ENCODE measurements around the gene NLGN2. TPM values are rescaled to one million over a fixed set of nuclear protein-coding genes. Genes with fewer than 3 reads are reported as not detected.

Gene NLGN2
- total and polyA plus RNA-seq, 2 donors = 8.5 to 40.9 TPM

GRCh38 chr17:7403043-7403726, 4.5 kb upstream of the NLGN2 start:
- Histone ChIP-seq H3K36me3 (ENCODE audit: insufficient read depth) (no peaks in the 10 kb centered on the region), H3K4me1 (ENCODE audit: insufficient read depth) (no peaks in the 10 kb centered on the region), H3K27ac (ENCODE audit: low read depth) (peak overlapping the region; percentile 60), H3K4me3 (ENCODE audit: low read depth, low read length) (peak overlapping the region; percentile 56)
- no peak for DNase-seq (ENCODE audit: extremely low spot score)
- 9% methylated on average over 16 of the region's 16 CpGs for WGBS

GRCh38 chr17:7403727-7403976, 4.0 kb upstream of the NLGN2 start:
- Histone ChIP-seq H3K27ac (ENCODE audit: low read depth) (peak overlapping the region; percentile 73), H3K4me1 (ENCODE audit: insufficient read depth) (no peaks in the 10 kb centered on the region), H3K4me3 (ENCODE audit: low read depth, low read length) (peak overlapping the region; percentile 56), H3K36me3 (ENCODE audit: insufficient read depth) (no peaks in the 10 kb centered on the region)
- no peak for DNase-seq (ENCODE audit: extremely low spot score)
- WGBS = 0% methylated on average over 13 of the region's 13 CpGs

- DNase-seq (ENCODE audit: extremely low spot score) = peak; percentile 99
- Histone ChIP-seq H3K4me1 (ENCODE audit: insufficient read depth) (no peaks in the 10 kb centered on the region), H3K27ac (ENCODE audit: low read depth) (peak within 1 kb of the TSS; percentile 73), H3K36me3 (ENCODE audit: insufficient read depth) (no peaks in the 10 kb centered on the region), H3K4me3 (ENCODE audit: low read depth, low read length) (peak within 1 kb of the TSS; percentile 56)
- under 1% methylated on average over 49 of the region's 49 CpGs for whole genome bisulfite sequencing
Measured at GRCh38 chr17:7403977-7404736, 3.5 kb upstream of the NLGN2 start, which contains the start of gene TMEM256. TSS of gene TMEM256 (minus strand) at chr17:7404097. CDS start at chr17:7404084, 13 bp downstream.

- peak overlapping the region; percentile 14 for H3K27ac ChIP-seq (ENCODE audit: low read depth)
- no peak for DNase-seq (ENCODE audit: extremely low spot score)
- no peaks in the 10 kb centered on the region for H3K36me3 ChIP-seq (ENCODE audit: insufficient read depth)
- H3K4me1 ChIP-seq (ENCODE audit: insufficient read depth) = no peaks in the 10 kb centered on the region
- peak overlapping the region; percentile 47 for H3K4me3 ChIP-seq (ENCODE audit: low read depth, low read length)
- WGBS = under 1% methylated on average over 65 of the region's 65 CpGs
Measured at GRCh38 chr17:7404737-7405349, 2.8 kb upstream of the NLGN2 start.

GRCh38 chr17:7405350-7406234, 2.1 kb upstream of the NLGN2 start:
- no peaks in the 10 kb centered on the region for H3K4me1 ChIP-seq (ENCODE audit: insufficient read depth)
- H3K36me3 ChIP-seq (ENCODE audit: insufficient read depth) = no peaks in the 10 kb centered on the region
- peak overlapping the region; percentile 47 for H3K4me3 ChIP-seq (ENCODE audit: low read depth, low read length)
- H3K27ac ChIP-seq (ENCODE audit: low read depth) = peak overlapping the region; percentile 3
- no peak for DNase-seq (ENCODE audit: extremely low spot score)
- WGBS = 6% methylated on average over 38 of the region's 38 CpGs

- H3K4me3 ChIP-seq (ENCODE audit: low read depth, low read length) = no peak overlapping the region
- 49% methylated on average over 12 of the region's 12 CpGs for WGBS
Measured at GRCh38 chr17:7406235-7406825, 1.3 kb upstream of the NLGN2 start.

GRCh38 chr17:7407082-7407481, 563 bp upstream of the NLGN2 start:
- Histone ChIP-seq H3K4me3 (ENCODE audit: low read depth, low read length) (no peak overlapping the region), H3K27ac (ENCODE audit: low read depth) (no peak overlapping the region)
- WGBS = 85% methylated on average over 13 of the region's 13 CpGs

More at GRCh38 chr17:7406235-7406825, 1.3 kb upstream of the NLGN2 start:
- no peak for DNase-seq (ENCODE audit: extremely low spot score)
- Histone ChIP-seq H3K4me1 (ENCODE audit: insufficient read depth) (no peaks in the 10 kb centered on the region), H3K36me3 (ENCODE audit: insufficient read depth) (no peaks in the 10 kb centered on the region), H3K27ac (ENCODE audit: low read depth) (no peak overlapping the region)

GRCh38 chr17:7408252-7408727, 645 bp downstream of the NLGN2 start:
- Histone ChIP-seq H3K4me3 (ENCODE audit: low read depth, low read length) (no peak overlapping the region), H3K36me3 (ENCODE audit: insufficient read depth) (no peaks in the 10 kb centered on the region), H3K27ac (ENCODE audit: low read depth) (no peak overlapping the region), H3K4me1 (ENCODE audit: insufficient read depth) (no peaks in the 10 kb centered on the region)
- WGBS = 69% methylated on average over 58 of the region's 58 CpGs
- no peak for DNase-seq (ENCODE audit: extremely low spot score)

More at GRCh38 chr17:7407082-7407481, 563 bp upstream of the NLGN2 start:
- H3K4me1 ChIP-seq (ENCODE audit: insufficient read depth) = no peaks in the 10 kb centered on the region
- no peak for DNase-seq (ENCODE audit: extremely low spot score)
- no peaks in the 10 kb centered on the region for H3K36me3 ChIP-seq (ENCODE audit: insufficient read depth)

GRCh38 chr17:7408863-7409262, 1.2 kb downstream of the NLGN2 start:
- Histone ChIP-seq H3K27ac (ENCODE audit: low read depth) (no peak overlapping the region), H3K4me1 (ENCODE audit: insufficient read depth) (no peaks in the 10 kb centered on the region), H3K36me3 (ENCODE audit: insufficient read depth) (no peaks in the 10 kb centered on the region), H3K4me3 (ENCODE audit: low read depth, low read length) (no peak overlapping the region)
- no peak for DNase-seq (ENCODE audit: extremely low spot score)
- 88% methylated on average over 6 of the region's 6 CpGs for WGBS

- WGBS = 93% methylated on average over 6 of the region's 6 CpGs
- no peak for DNase-seq (ENCODE audit: extremely low spot score)
- no peak overlapping the region for H3K4me3 ChIP-seq (ENCODE audit: low read depth, low read length)
- H3K4me1 ChIP-seq (ENCODE audit: insufficient read depth) = no peaks in the 10 kb centered on the region
- H3K36me3 ChIP-seq (ENCODE audit: insufficient read depth) = no peaks in the 10 kb centered on the region
- H3K27ac ChIP-seq (ENCODE audit: low read depth) = no peak overlapping the region
Measured at GRCh38 chr17:7409716-7410115, 2.1 kb downstream of the NLGN2 start.

GRCh38 chr17:7410634-7411426, 3.2 kb downstream of the NLGN2 start:
- Histone ChIP-seq H3K4me1 (ENCODE audit: insufficient read depth) (no peaks in the 10 kb centered on the region), H3K36me3 (ENCODE audit: insufficient read depth) (no peaks in the 10 kb centered on the region)
- WGBS = 91% methylated on average over 25 of the region's 25 CpGs

GRCh38 chr17:7411427-7411750, 3.7 kb downstream of the NLGN2 start:
- Histone ChIP-seq H3K36me3 (ENCODE audit: insufficient read depth) (no peaks in the 10 kb centered on the region), H3K27ac (ENCODE audit: low read depth) (no peak overlapping the region)
- 92% methylated on average over 8 of the region's 8 CpGs for WGBS

More at GRCh38 chr17:7410634-7411426, 3.2 kb downstream of the NLGN2 start:
- no peak for DNase-seq (ENCODE audit: extremely low spot score)
- H3K27ac ChIP-seq (ENCODE audit: low read depth) = no peak overlapping the region
- H3K4me3 ChIP-seq (ENCODE audit: low read depth, low read length) = no peak overlapping the region

More at GRCh38 chr17:7411427-7411750, 3.7 kb downstream of the NLGN2 start:
- Histone ChIP-seq H3K4me3 (ENCODE audit: low read depth, low read length) (no peak overlapping the region), H3K4me1 (ENCODE audit: insufficient read depth) (no peaks in the 10 kb centered on the region)
- DNase-seq (ENCODE audit: extremely low spot score) = no peak
